GM12801 (cell line): ENCODE data around the gene IQSEC2.

Source experiments
- CTCF ChIP-seq: IDR thresholded peaks from one replicate; pipeline ENCODE4 v1.5.1; 2011; ENCODE audit warnings: control low read depth; ENCODE audit not compliant: insufficient read length; ENCODE audit errors: extremely low read depth

The IQSEC2 gene

GRCh38 chrX:53233536-53233935 lies 47.8 kb downstream of the IQSEC2 start:
- no peak for TF ChIP-seq CTCF

- no peak for TF ChIP-seq CTCF
Observed at GRCh38 chrX:53230116-53230515, 51.3 kb downstream of the IQSEC2 start.

GRCh38 chrX:53227224-53227765 lies 54.1 kb downstream of the IQSEC2 start:
- no peak for TF ChIP-seq CTCF

- TF ChIP-seq CTCF, result no peak
Observed at GRCh38 chrX:53224860-53225797, 56.3 kb downstream of the IQSEC2 start, which contains the start of gene KDM5C. Gene KDM5C (minus strand): TSS chrX:53225207. CDS start chrX:53224889, 318 bp downstream.

GRCh38 chrX:53223955-53224859 lies 57.2 kb downstream of the IQSEC2 start:
- no peak for TF ChIP-seq CTCF

- no peak for TF ChIP-seq CTCF
Observed at GRCh38 chrX:53223068-53223693, 58.2 kb downstream of the IQSEC2 start.
